HepG2 (cell line): Measurements from ENCODE around the gene SRRM4.

ENCODE experiments used
- MATR3 ChIP-seq: sonication (generic); formaldehyde crosslinking; IDR thresholded peaks from 2 replicates; pipeline ENCODE4 v1.4.0; 2020; ENCODE audit warnings: missing genetic modification reagents
- RFX1 ChIP-seq: fragments of 450-650 bp; IDR thresholded peaks from 2 replicates; pipeline ENCODE4 v1.6.1; 2017
- U2AF1 ChIP-seq: fragments of 200-400 bp; formaldehyde crosslinking; optimal IDR thresholded peaks from 2 replicates; pipeline ENCODE3; 2017; ENCODE audit warnings: mild to moderate bottlenecking, low read depth, low read length
- TF ChIP-seq, protein P1 (sequence below): sonication (generic); formaldehyde crosslinking; IDR thresholded peaks from 2 replicates; pipeline ENCODE4 v1.5.0; 2020; ENCODE audit warnings: mild to moderate bottlenecking, missing genetic modification reagents

- no peak for TF ChIP-seq MATR3 (CRISPR knock-in tag)
- TF ChIP-seq, protein P1, sequence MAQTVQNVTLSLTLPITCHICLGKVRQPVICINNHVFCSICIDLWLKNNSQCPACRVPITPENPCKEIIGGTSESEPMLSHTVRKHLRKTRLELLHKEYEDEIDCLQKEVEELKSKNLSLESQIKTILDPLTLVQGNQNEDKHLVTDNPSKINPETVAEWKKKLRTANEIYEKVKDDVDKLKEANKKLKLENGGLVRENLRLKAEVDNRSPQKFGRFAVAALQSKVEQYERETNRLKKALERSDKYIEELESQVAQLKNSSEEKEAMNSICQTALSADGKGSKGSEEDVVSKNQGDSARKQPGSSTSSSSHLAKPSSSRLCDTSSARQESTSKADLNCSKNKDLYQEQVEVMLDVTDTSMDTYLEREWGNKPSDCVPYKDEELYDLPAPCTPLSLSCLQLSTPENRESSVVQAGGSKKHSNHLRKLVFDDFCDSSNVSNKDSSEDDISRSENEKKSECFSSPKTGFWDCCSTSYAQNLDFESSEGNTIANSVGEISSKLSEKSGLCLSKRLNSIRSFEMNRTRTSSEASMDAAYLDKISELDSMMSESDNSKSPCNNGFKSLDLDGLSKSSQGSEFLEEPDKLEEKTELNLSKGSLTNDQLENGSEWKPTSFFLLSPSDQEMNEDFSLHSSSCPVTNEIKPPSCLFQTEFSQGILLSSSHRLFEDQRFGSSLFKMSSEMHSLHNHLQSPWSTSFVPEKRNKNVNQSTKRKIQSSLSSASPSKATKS (CRISPR knock-in tag), result no peak
- no peak for TF ChIP-seq U2AF1
- TF ChIP-seq RFX1, result no peak
Measured at GRCh38 chr12:119114294-119114693, 133.0 kb downstream of the SRRM4 start.
